Measurements from ENCODE around the gene IDH2.

Gene IDH2

GRCh38 chr15:90064911-90065681 is 37.2 kb downstream of the IDH2 start:
- H3K9me3 ChIP-seq (ENCODE audit: control insufficient read depth in 2 of 2, low read length in 2 of 2) = no peaks in the 10 kb centered on the region
- H3K27ac ChIP-seq (ENCODE audit: low read depth in 2 of 2, low read length in 2 of 2) = peak overlapping the region; percentile 24 to 64
- H3K36me3 ChIP-seq (ENCODE audit: control insufficient read depth in 2 of 2, insufficient read depth in 2 of 2, low read length in 2 of 2) = peaks cover 15 to 23% of the 10 kb centered on the region in 2 donors
- peaks cover 28 to 35% of the 10 kb centered on the region in 2 donors for H3K4me1 ChIP-seq (ENCODE audit: control insufficient read depth in 2 of 2, insufficient read depth in 2 of 2, low read length in 2 of 2)
- H3K4me3 ChIP-seq (ENCODE audit: low read length in 2 of 2) = peak overlapping the region in 1 of 2 donors; percentile 23
- peak overlapping the region; percentile 1 to 47 for H3K9ac ChIP-seq (ENCODE audit: low read depth in 1 of 2, low read length in 2 of 2)
- no peaks in the 10 kb centered on the region for H3K27me3 ChIP-seq (ENCODE audit: control insufficient read depth in 2 of 2, insufficient read depth in 2 of 2, low read length in 2 of 2)

GRCh38 chr15:90063770-90064247 is 38.5 kb downstream of the IDH2 start:
- Histone ChIP-seq H3K9ac (ENCODE audit: low read depth in 1 of 2, low read length in 2 of 2) (peak overlapping the region in 1 of 2 donors; percentile 67), H3K4me1 (ENCODE audit: control insufficient read depth in 2 of 2, insufficient read depth in 2 of 2, low read length in 2 of 2) (peaks cover 41 to 44% of the 10 kb centered on the region in 2 donors), H3K9me3 (ENCODE audit: control insufficient read depth in 2 of 2, low read length in 2 of 2) (no peaks in the 10 kb centered on the region), H3K4me3 (ENCODE audit: low read length in 2 of 2) (no peak overlapping the region), H3K27me3 (ENCODE audit: control insufficient read depth in 2 of 2, insufficient read depth in 2 of 2, low read length in 2 of 2) (no peaks in the 10 kb centered on the region), H3K36me3 (ENCODE audit: control insufficient read depth in 2 of 2, insufficient read depth in 2 of 2, low read length in 2 of 2) (peaks cover 14 to 15% of the 10 kb centered on the region in 2 donors), H3K27ac (ENCODE audit: low read depth in 2 of 2, low read length in 2 of 2) (peak overlapping the region; percentile 85 to 92)

- Histone ChIP-seq H3K4me1 (ENCODE audit: control insufficient read depth in 2 of 2, insufficient read depth in 2 of 2, low read length in 2 of 2) (peaks cover 42 to 45% of the 10 kb centered on the region in 2 donors), H3K27ac (ENCODE audit: low read depth in 2 of 2, low read length in 2 of 2) (peak overlapping the region; percentile 85 to 92)
These were observed 39.1 kb downstream of the IDH2 start for GRCh38 chr15:90062973-90063769.

GRCh38 chr15:90062462-90062932 is 39.8 kb downstream of the IDH2 start:
- Histone ChIP-seq H3K9me3 (ENCODE audit: control insufficient read depth in 2 of 2, low read length in 2 of 2) (no peaks in the 10 kb centered on the region), H3K36me3 (ENCODE audit: control insufficient read depth in 2 of 2, insufficient read depth in 2 of 2, low read length in 2 of 2) (peaks cover 4 to 6% of the 10 kb centered on the region in 2 donors), H3K27me3 (ENCODE audit: control insufficient read depth in 2 of 2, insufficient read depth in 2 of 2, low read length in 2 of 2) (no peaks in the 10 kb centered on the region), H3K27ac (ENCODE audit: low read depth in 2 of 2, low read length in 2 of 2) (peak overlapping the region; percentile 85 to 92), H3K9ac (ENCODE audit: low read depth in 1 of 2, low read length in 2 of 2) (peak overlapping the region; percentile 24 to 67), H3K4me1 (ENCODE audit: control insufficient read depth in 2 of 2, insufficient read depth in 2 of 2, low read length in 2 of 2) (peaks cover 42 to 49% of the 10 kb centered on the region in 2 donors), H3K4me3 (ENCODE audit: low read length in 2 of 2) (peak overlapping the region in 1 of 2 donors; percentile 24)

More at GRCh38 chr15:90062973-90063769, 39.1 kb downstream of the IDH2 start:
- H3K4me3 ChIP-seq (ENCODE audit: low read length in 2 of 2) = no peak overlapping the region
- peak overlapping the region in 1 of 2 donors; percentile 67 for H3K9ac ChIP-seq (ENCODE audit: low read depth in 1 of 2, low read length in 2 of 2)
- no peaks in the 10 kb centered on the region for H3K9me3 ChIP-seq (ENCODE audit: control insufficient read depth in 2 of 2, low read length in 2 of 2)
- H3K36me3 ChIP-seq (ENCODE audit: control insufficient read depth in 2 of 2, insufficient read depth in 2 of 2, low read length in 2 of 2) = peaks cover 11 to 12% of the 10 kb centered on the region in 2 donors
- no peaks in the 10 kb centered on the region for H3K27me3 ChIP-seq (ENCODE audit: control insufficient read depth in 2 of 2, insufficient read depth in 2 of 2, low read length in 2 of 2)

GRCh38 chr15:90062023-90062442 is 40.2 kb downstream of the IDH2 start:
- Histone ChIP-seq H3K9ac (ENCODE audit: low read depth in 1 of 2, low read length in 2 of 2) (peak overlapping the region; percentile 67 to 70), H3K4me1 (ENCODE audit: control insufficient read depth in 2 of 2, insufficient read depth in 2 of 2, low read length in 2 of 2) (peaks cover 42 to 49% of the 10 kb centered on the region in 2 donors), H3K4me3 (ENCODE audit: low read length in 2 of 2) (peak overlapping the region; percentile 24 to 26), H3K9me3 (ENCODE audit: control insufficient read depth in 2 of 2, low read length in 2 of 2) (no peaks in the 10 kb centered on the region), H3K27me3 (ENCODE audit: control insufficient read depth in 2 of 2, insufficient read depth in 2 of 2, low read length in 2 of 2) (no peaks in the 10 kb centered on the region), H3K27ac (ENCODE audit: low read depth in 2 of 2, low read length in 2 of 2) (peak overlapping the region; percentile 85 to 92), H3K36me3 (ENCODE audit: control insufficient read depth in 2 of 2, insufficient read depth in 2 of 2, low read length in 2 of 2) (peaks cover 0 to 3% of the 10 kb centered on the region in 2 donors)

- H3K4me3 ChIP-seq (ENCODE audit: low read length in 2 of 2) = no peak overlapping the region
- H3K27ac ChIP-seq (ENCODE audit: low read depth in 2 of 2, low read length in 2 of 2) = peak overlapping the region; percentile 85 to 92
- no peaks in the 10 kb centered on the region for H3K27me3 ChIP-seq (ENCODE audit: control insufficient read depth in 2 of 2, insufficient read depth in 2 of 2, low read length in 2 of 2)
- H3K36me3 ChIP-seq (ENCODE audit: control insufficient read depth in 2 of 2, insufficient read depth in 2 of 2, low read length in 2 of 2) = no peaks in the 10 kb centered on the region
- H3K9me3 ChIP-seq (ENCODE audit: control insufficient read depth in 2 of 2, low read length in 2 of 2) = no peaks in the 10 kb centered on the region
- H3K4me1 ChIP-seq (ENCODE audit: control insufficient read depth in 2 of 2, insufficient read depth in 2 of 2, low read length in 2 of 2) = peaks cover 42 to 49% of the 10 kb centered on the region in 2 donors
- H3K9ac ChIP-seq (ENCODE audit: low read depth in 1 of 2, low read length in 2 of 2) = no peak overlapping the region
These were observed 41.5 kb downstream of the IDH2 start for GRCh38 chr15:90060797-90061196.

GRCh38 chr15:90059208-90059985 is 42.9 kb downstream of the IDH2 start:
- Histone ChIP-seq H3K4me3 (ENCODE audit: low read length in 2 of 2) (peak overlapping the region; percentile 46 to 50), H3K36me3 (ENCODE audit: control insufficient read depth in 2 of 2, insufficient read depth in 2 of 2, low read length in 2 of 2) (no peaks in the 10 kb centered on the region), H3K4me1 (ENCODE audit: control insufficient read depth in 2 of 2, insufficient read depth in 2 of 2, low read length in 2 of 2) (peaks cover 44 to 45% of the 10 kb centered on the region in 2 donors), H3K27ac (ENCODE audit: low read depth in 2 of 2, low read length in 2 of 2) (peak overlapping the region; percentile 87 to 91), H3K9me3 (ENCODE audit: control insufficient read depth in 2 of 2, low read length in 2 of 2) (no peaks in the 10 kb centered on the region), H3K9ac (ENCODE audit: low read depth in 1 of 2, low read length in 2 of 2) (peak overlapping the region; percentile 63 to 80), H3K27me3 (ENCODE audit: control insufficient read depth in 2 of 2, insufficient read depth in 2 of 2, low read length in 2 of 2) (no peaks in the 10 kb centered on the region)

GRCh38 chr15:90058775-90059174 is 43.5 kb downstream of the IDH2 start:
- Histone ChIP-seq H3K4me3 (ENCODE audit: low read length in 2 of 2) (no peak overlapping the region), H3K9me3 (ENCODE audit: control insufficient read depth in 2 of 2, low read length in 2 of 2) (no peaks in the 10 kb centered on the region), H3K27ac (ENCODE audit: low read depth in 2 of 2, low read length in 2 of 2) (peak overlapping the region; percentile 87 to 91), H3K4me1 (ENCODE audit: control insufficient read depth in 2 of 2, insufficient read depth in 2 of 2, low read length in 2 of 2) (peaks cover 41 to 49% of the 10 kb centered on the region in 2 donors), H3K36me3 (ENCODE audit: control insufficient read depth in 2 of 2, insufficient read depth in 2 of 2, low read length in 2 of 2) (no peaks in the 10 kb centered on the region), H3K9ac (ENCODE audit: low read depth in 1 of 2, low read length in 2 of 2) (peak overlapping the region in 1 of 2 donors; percentile 80), H3K27me3 (ENCODE audit: control insufficient read depth in 2 of 2, insufficient read depth in 2 of 2, low read length in 2 of 2) (no peaks in the 10 kb centered on the region)

- Histone ChIP-seq H3K9ac (ENCODE audit: low read depth in 1 of 2, low read length in 2 of 2) (no peak overlapping the region), H3K27me3 (ENCODE audit: control insufficient read depth in 2 of 2, insufficient read depth in 2 of 2, low read length in 2 of 2) (no peaks in the 10 kb centered on the region), H3K9me3 (ENCODE audit: control insufficient read depth in 2 of 2, low read length in 2 of 2) (no peaks in the 10 kb centered on the region), H3K36me3 (ENCODE audit: control insufficient read depth in 2 of 2, insufficient read depth in 2 of 2, low read length in 2 of 2) (no peaks in the 10 kb centered on the region), H3K27ac (ENCODE audit: low read depth in 2 of 2, low read length in 2 of 2) (peak overlapping the region; percentile 3 to 46), H3K4me3 (ENCODE audit: low read length in 2 of 2) (no peak overlapping the region), H3K4me1 (ENCODE audit: control insufficient read depth in 2 of 2, insufficient read depth in 2 of 2, low read length in 2 of 2) (peaks cover 41 to 46% of the 10 kb centered on the region in 2 donors)
These were observed 44.0 kb downstream of the IDH2 start for GRCh38 chr15:90058308-90058707.

Measured in mucosa of rectum (tissue), 2 donors.